Measurements from ENCODE around the gene A2M. TPM values are rescaled to one million over a fixed set of nuclear protein-coding genes. Genes with fewer than 3 reads are reported as not detected.

Gene A2M
- total RNA-seq, 1 experiment from 2014 or later: 1.2 TPM

DNA sequence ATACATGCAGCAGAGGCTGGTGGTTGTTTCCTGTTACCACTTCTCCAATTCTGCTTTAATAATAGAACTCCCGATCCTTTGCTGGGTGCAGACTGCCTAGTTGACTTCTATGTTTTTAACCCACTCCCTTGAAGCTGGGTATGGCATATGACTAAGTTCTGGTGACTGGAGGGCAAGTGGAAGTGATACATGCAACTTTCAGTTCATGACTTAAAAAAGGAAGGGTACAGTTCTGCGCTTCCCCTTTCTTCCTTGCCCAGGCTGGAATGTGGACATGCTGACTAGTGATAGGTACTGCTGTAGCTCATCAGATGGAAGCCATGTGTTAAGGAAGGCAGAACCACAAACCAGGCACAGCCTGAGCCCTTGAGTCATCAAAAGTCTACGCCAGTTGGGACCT, 2.4 kb upstream of the A2M start:
- H3K79me1 ChIP-seq (ENCODE audit: insufficient read depth, low read depth, low read length, poor library complexity, severe bottlenecking): no peaks in the 10 kb centered on the region
- H3K4ac ChIP-seq (ENCODE audit: low read depth, low read length): no peak overlapping the region
- no peak overlapping the region for H3T11ph ChIP-seq (ENCODE audit: low read length)
- H3K27me3 ChIP-seq (ENCODE audit: insufficient read depth, low read length): no peaks in the 10 kb centered on the region
- no peak overlapping the region for H2AK5ac ChIP-seq (ENCODE audit: insufficient read length, low read length)
- no peak overlapping the region for H2BK15ac ChIP-seq (ENCODE audit: low read depth, low read length)
- no peak overlapping the region for H3K14ac ChIP-seq (ENCODE audit: insufficient read depth, low read length)
- no peak overlapping the region for H3K23ac ChIP-seq (ENCODE audit: insufficient read length, low read depth, low read length)
- Mint-ChIP-seq H3K4me3 (no peak overlapping the region), H3K36me3 (ENCODE audit: insufficient read depth in 1 of 3, low read depth in 3 of 3) (no peaks in the 10 kb centered on the region), H3K4me1 (peaks cover 16 to 18% of the 10 kb centered on the region in 2 experiments), H3K9me3 (no peaks in the 10 kb centered on the region), H3K27ac (no peak overlapping the region), H3K27me3 (ENCODE audit: low read depth) (no peaks in the 10 kb centered on the region)
- no peaks in the 10 kb centered on the region for H3K79me2 ChIP-seq (ENCODE audit: insufficient read depth, low read length)
- no peaks in the 10 kb centered on the region for H3K9me3 ChIP-seq (ENCODE audit: control insufficient read depth, low read depth, low read length)
- peaks cover 4% of the 10 kb centered on the region; the same call in 1 of the 2 replicates for H3K4me1 ChIP-seq (ENCODE audit: insufficient read depth, low read length)
- no peak overlapping the region for H2BK5ac ChIP-seq (ENCODE audit: insufficient read length, low read length)
- no peak overlapping the region for H2BK20ac ChIP-seq (ENCODE audit: low read depth, low read length, poor library complexity, severe bottlenecking)
- H2AFZ ChIP-seq (ENCODE audit: low read length): no peak overlapping the region
- WGBS (ENCODE audit: extremely low coverage, insufficient read length, low lambda C conversion rate): no CpG with 5 or more reads among the region's 3 CpGs
- H3K18ac ChIP-seq (ENCODE audit: insufficient read length, low read depth, low read length): no peak overlapping the region
- TF ChIP-seq, protein P1, sequence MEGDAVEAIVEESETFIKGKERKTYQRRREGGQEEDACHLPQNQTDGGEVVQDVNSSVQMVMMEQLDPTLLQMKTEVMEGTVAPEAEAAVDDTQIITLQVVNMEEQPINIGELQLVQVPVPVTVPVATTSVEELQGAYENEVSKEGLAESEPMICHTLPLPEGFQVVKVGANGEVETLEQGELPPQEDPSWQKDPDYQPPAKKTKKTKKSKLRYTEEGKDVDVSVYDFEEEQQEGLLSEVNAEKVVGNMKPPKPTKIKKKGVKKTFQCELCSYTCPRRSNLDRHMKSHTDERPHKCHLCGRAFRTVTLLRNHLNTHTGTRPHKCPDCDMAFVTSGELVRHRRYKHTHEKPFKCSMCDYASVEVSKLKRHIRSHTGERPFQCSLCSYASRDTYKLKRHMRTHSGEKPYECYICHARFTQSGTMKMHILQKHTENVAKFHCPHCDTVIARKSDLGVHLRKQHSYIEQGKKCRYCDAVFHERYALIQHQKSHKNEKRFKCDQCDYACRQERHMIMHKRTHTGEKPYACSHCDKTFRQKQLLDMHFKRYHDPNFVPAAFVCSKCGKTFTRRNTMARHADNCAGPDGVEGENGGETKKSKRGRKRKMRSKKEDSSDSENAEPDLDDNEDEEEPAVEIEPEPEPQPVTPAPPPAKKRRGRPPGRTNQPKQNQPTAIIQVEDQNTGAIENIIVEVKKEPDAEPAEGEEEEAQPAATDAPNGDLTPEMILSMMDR (conservative IDR thresholded peaks at IDR 0.05): no peak
- no peak overlapping the region for H4K5ac ChIP-seq (ENCODE audit: insufficient read length, low read depth, low read length)
- H2BK120ac ChIP-seq (ENCODE audit: low read depth, low read length, poor library complexity, severe bottlenecking): no peak overlapping the region
- H4K91ac ChIP-seq (ENCODE audit: insufficient read length, low read depth, low read length): no peak overlapping the region
- no peak overlapping the region for H3K27ac ChIP-seq (ENCODE audit: insufficient read length, low read depth, low read length)
- no peak overlapping the region for H3K9ac ChIP-seq (ENCODE audit: extremely low read depth, insufficient read length, low read length)
- no peak overlapping the region for H3K56ac ChIP-seq (ENCODE audit: insufficient read length, low read depth, low read length)
- no peaks in the 10 kb centered on the region for H3K23me2 ChIP-seq (ENCODE audit: insufficient read length, low read depth, low read length, poor library complexity, severe bottlenecking)
- H4K20me1 ChIP-seq (ENCODE audit: control insufficient read depth, insufficient read depth, insufficient read length): no peaks in the 10 kb centered on the region
- no peak overlapping the region for H4K8ac ChIP-seq (replicated peaks; ENCODE audit: insufficient read length, low read depth, low read length)
- no peak overlapping the region for H2BK12ac ChIP-seq (ENCODE audit: insufficient read length, low read depth, low read length)
- no peak for DNase-seq
- no peak overlapping the region for H3K4me2 ChIP-seq (ENCODE audit: insufficient read depth, insufficient read length, low read length)

All from H9 (cell line).